Ishikawa (cell line): ENCODE data around the gene DPM1.

ENCODE experiments used
- FOXM1 ChIP-seq: IDR thresholded peaks from 2 replicates; pipeline ENCODE4 v1.6.1; 2012; ENCODE audit warnings: low read depth, borderline replicate concordance
- TAF1 ChIP-seq: IDR thresholded peaks from 2 replicates; pipeline ENCODE4 v1.6.1; 2012; ENCODE audit warnings: low read depth, mild to moderate bottlenecking
- TEAD4 ChIP-seq: IDR thresholded peaks from 2 replicates; pipeline ENCODE4 v1.6.1; 2012

DNA sequence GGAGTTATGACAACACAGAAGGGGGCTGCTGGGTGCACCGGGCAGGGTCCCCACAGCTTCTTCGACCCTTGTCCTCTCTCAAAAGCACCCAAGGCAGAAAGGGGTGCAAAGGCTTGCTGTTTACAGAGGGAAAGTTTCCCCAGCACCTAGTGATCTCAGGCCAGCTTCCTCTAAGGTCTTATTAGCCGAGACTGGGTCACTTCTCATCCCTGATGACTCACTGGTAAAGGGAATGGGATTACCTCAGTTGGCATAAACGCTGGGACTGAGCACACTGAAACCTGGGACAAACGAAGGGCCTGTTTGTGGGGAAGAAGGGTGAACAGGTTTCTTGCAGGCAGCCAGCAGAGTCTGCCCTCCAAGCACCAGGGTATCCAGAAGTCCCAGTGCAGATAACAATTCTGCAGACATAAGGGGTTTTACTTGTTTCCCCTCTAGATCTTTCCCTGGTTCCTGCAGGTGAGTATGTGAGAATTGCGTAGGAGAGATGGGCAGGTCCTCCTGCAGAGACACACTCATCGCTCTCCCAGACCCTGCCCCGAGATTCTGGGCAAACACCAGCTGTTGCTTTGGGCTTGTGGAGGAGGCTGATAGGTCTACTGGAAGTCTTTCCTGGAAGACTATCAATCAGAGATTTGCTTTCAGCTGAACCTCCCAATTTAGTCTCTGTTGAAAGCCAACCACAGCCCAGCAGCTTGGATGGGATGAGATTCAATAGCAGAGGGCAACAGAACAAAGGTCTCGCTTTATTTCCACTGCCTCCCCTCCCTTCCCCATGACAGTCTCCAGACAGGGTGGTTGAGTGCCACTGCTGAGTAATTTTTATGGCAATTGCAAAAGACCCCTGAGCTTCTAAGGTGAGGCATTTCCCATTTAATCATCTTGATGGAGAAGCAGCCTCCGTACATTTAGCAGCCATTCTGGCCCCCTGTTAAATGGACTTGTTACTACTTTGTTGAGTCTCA lies 38.9 kb upstream of the DPM1 start:
- no peak for TF ChIP-seq TEAD4
- no peak for TF ChIP-seq FOXM1
- TF ChIP-seq TAF1 = no peak
